Measurements from ENCODE around the gene FAM240A. TPM values are rescaled to one million over a fixed set of nuclear protein-coding genes. Genes with fewer than 3 reads are reported as not detected.
A peak's percentile ranks its signal among the peaks of the same experiment; 100 is the strongest.

FAM240A gene
- total RNA-seq, 1 donor from 2014 or later: not detected

GRCh38 chr3:46565607-46566039 lies 46.7 kb upstream of the FAM240A start:
- Histone ChIP-seq H3K27me3 (peaks cover 57% of the 10 kb centered on the region), H3K4me3 (peak overlapping the region; percentile 58), H3K4me2 (peak overlapping the region; percentile 85), H3K27ac (no peak overlapping the region), H3K79me2 (ENCODE audit: low read depth) (no peaks in the 10 kb centered on the region), H3K9ac (no peak overlapping the region), H3K9me3 (ENCODE audit: low read depth) (no peaks in the 10 kb centered on the region), H3K36me3 (no peaks in the 10 kb centered on the region), H2AFZ (replicated peaks) (peak overlapping the region; percentile 90), H4K20me1 (ENCODE audit: low read depth) (no peaks in the 10 kb centered on the region), H3K4me1 (peaks cover 9% of the 10 kb centered on the region), H3F3A (ENCODE audit: low read depth) (peaks cover 6% of the 10 kb centered on the region)
- H3K36me3 Mint-ChIP-seq: no peaks in the 10 kb centered on the region
- peaks cover 4% of the 10 kb centered on the region for H3K9me3 Mint-ChIP-seq
- DNase-seq (ENCODE audit: low spot score): peak; percentile 77
- peaks cover 28% of the 10 kb centered on the region for H3K4me1 Mint-ChIP-seq
- H3K27me3 Mint-ChIP-seq (ENCODE audit: insufficient read depth, low read depth): peaks cover 15% of the 10 kb centered on the region
- peak overlapping the region; percentile 46 for H3K27ac Mint-ChIP-seq
- H3K4me3 Mint-ChIP-seq: peak overlapping the region; percentile 85
- TF ChIP-seq EZH2phosphoT487 (IDR thresholded peaks at IDR 0.05) (no peak), EZH2 (IDR thresholded peaks at IDR 0.05) (no peak)
- TF ChIP-seq, protein P1, sequence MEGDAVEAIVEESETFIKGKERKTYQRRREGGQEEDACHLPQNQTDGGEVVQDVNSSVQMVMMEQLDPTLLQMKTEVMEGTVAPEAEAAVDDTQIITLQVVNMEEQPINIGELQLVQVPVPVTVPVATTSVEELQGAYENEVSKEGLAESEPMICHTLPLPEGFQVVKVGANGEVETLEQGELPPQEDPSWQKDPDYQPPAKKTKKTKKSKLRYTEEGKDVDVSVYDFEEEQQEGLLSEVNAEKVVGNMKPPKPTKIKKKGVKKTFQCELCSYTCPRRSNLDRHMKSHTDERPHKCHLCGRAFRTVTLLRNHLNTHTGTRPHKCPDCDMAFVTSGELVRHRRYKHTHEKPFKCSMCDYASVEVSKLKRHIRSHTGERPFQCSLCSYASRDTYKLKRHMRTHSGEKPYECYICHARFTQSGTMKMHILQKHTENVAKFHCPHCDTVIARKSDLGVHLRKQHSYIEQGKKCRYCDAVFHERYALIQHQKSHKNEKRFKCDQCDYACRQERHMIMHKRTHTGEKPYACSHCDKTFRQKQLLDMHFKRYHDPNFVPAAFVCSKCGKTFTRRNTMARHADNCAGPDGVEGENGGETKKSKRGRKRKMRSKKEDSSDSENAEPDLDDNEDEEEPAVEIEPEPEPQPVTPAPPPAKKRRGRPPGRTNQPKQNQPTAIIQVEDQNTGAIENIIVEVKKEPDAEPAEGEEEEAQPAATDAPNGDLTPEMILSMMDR (IDR thresholded peaks at IDR 0.05): peak; percentile 34

- Histone ChIP-seq H3K27me3 (peaks cover 57% of the 10 kb centered on the region), H3K79me2 (ENCODE audit: low read depth) (no peaks in the 10 kb centered on the region), H4K20me1 (ENCODE audit: low read depth) (no peaks in the 10 kb centered on the region), H2AFZ (replicated peaks) (peak within 1 kb of the TSS; percentile 90), H3K9me3 (ENCODE audit: low read depth) (no peaks in the 10 kb centered on the region), H3K27ac (no peak within 1 kb of the TSS), H3K9ac (no peak within 1 kb of the TSS), H3F3A (ENCODE audit: low read depth) (peaks cover 6% of the 10 kb centered on the region), H3K36me3 (no peaks in the 10 kb centered on the region), H3K4me1 (peaks cover 9% of the 10 kb centered on the region), H3K4me3 (peak within 1 kb of the TSS; percentile 58), H3K4me2 (peak within 1 kb of the TSS; percentile 85)
- Mint-ChIP-seq H3K9me3 (peaks cover 4% of the 10 kb centered on the region), H3K27ac (peak within 1 kb of the TSS; percentile 46), H3K4me3 (peak within 1 kb of the TSS; percentile 85), H3K4me1 (peaks cover 28% of the 10 kb centered on the region), H3K36me3 (no peaks in the 10 kb centered on the region), H3K27me3 (ENCODE audit: insufficient read depth, low read depth) (peaks cover 15% of the 10 kb centered on the region)
- peak; percentile 55 for DNase-seq (ENCODE audit: low spot score)
- TF ChIP-seq EZH2phosphoT487 (IDR thresholded peaks at IDR 0.05) (no peak), EZH2 (IDR thresholded peaks at IDR 0.05) (no peak)
- TF ChIP-seq, protein P1 (IDR thresholded peaks at IDR 0.05): no peak
Observed at GRCh38 chr3:46566040-46566641, 46.2 kb upstream of the FAM240A start, which contains the start of gene LRRC2. LRRC2 (minus strand) TSS chr3:46566302; CDS start chr3:46551591, 14,711 bp downstream.

DNA sequence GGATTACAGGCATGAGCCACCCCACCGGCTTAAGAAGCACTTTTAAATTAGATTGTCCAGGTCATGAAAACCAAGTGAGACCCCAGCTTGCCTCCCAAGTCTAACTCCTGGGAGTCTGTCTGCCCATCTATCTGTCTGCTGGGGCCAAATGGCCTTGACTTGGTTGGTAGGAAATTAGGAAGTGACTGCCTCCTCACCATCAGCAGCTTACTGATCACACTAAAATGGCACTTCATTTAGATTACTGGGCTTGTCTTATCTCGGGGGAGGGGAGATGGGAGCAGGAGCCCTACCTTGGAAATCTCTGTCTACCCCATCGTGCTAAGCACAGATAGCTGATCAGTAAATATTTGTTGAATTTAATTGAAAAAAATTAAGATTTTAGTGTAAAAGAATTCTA lies 40.6 kb upstream of the FAM240A start:
- Histone ChIP-seq H3K4me1 (peaks cover 26% of the 10 kb centered on the region), H3K9me3 (ENCODE audit: low read depth) (no peaks in the 10 kb centered on the region), H4K20me1 (ENCODE audit: low read depth) (peaks cover 23% of the 10 kb centered on the region), H3F3A (ENCODE audit: low read depth) (peaks cover 26% of the 10 kb centered on the region), H2AFZ (replicated peaks) (no peak overlapping the region), H3K27me3 (peaks cover 72% of the 10 kb centered on the region), H3K4me3 (no peak overlapping the region), H3K4me2 (no peak overlapping the region), H3K9ac (no peak overlapping the region), H3K79me2 (ENCODE audit: low read depth) (no peaks in the 10 kb centered on the region), H3K27ac (no peak overlapping the region), H3K36me3 (no peaks in the 10 kb centered on the region)
- Mint-ChIP-seq H3K4me3 (no peak overlapping the region), H3K4me1 (peaks cover 29% of the 10 kb centered on the region), H3K36me3 (no peaks in the 10 kb centered on the region), H3K9me3 (no peaks in the 10 kb centered on the region), H3K27me3 (ENCODE audit: insufficient read depth, low read depth) (peaks cover 15% of the 10 kb centered on the region), H3K27ac (no peak overlapping the region)
- TF ChIP-seq EZH2 (IDR thresholded peaks at IDR 0.05): no peak
- TF ChIP-seq, protein P1 (IDR thresholded peaks at IDR 0.05): no peak
- TF ChIP-seq EZH2phosphoT487 (IDR thresholded peaks at IDR 0.05): no peak
- DNase-seq (ENCODE audit: low spot score): no peak
